Activated CD8-positive, alpha-beta memory T cell treated with anti-CD3 and anti-CD28 coated beads for 4 hours (primary cell): ENCODE measurements around the gene AFTPH.

Experiments
- DNase-seq, 2 donors: peaks; one replicate each; pipeline ENCODE4 v3.0.0-alpha.2; 2020; ENCODE audit warnings: low read depth in 2 of 2

Gene AFTPH

DNA sequence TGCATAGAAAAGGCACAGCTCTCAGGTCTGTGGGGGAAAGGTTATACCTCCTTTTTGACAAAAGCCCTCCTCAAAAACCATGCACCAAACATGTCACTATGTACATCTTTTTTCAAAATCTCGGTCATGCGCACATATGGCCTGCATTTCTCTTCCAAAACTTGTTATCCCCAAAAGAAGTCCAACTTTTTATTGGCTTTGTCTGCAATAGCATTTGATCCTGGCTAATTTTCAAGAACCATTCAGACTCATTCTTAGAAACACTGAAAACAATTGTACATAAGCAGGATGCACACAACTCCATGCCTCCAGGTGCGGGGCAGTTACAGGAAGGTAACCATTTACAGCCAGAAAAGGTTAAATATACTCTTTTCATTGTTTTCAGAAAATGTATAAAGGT is 107.6 kb downstream of the AFTPH start:
- no peak for DNase-seq

DNA sequence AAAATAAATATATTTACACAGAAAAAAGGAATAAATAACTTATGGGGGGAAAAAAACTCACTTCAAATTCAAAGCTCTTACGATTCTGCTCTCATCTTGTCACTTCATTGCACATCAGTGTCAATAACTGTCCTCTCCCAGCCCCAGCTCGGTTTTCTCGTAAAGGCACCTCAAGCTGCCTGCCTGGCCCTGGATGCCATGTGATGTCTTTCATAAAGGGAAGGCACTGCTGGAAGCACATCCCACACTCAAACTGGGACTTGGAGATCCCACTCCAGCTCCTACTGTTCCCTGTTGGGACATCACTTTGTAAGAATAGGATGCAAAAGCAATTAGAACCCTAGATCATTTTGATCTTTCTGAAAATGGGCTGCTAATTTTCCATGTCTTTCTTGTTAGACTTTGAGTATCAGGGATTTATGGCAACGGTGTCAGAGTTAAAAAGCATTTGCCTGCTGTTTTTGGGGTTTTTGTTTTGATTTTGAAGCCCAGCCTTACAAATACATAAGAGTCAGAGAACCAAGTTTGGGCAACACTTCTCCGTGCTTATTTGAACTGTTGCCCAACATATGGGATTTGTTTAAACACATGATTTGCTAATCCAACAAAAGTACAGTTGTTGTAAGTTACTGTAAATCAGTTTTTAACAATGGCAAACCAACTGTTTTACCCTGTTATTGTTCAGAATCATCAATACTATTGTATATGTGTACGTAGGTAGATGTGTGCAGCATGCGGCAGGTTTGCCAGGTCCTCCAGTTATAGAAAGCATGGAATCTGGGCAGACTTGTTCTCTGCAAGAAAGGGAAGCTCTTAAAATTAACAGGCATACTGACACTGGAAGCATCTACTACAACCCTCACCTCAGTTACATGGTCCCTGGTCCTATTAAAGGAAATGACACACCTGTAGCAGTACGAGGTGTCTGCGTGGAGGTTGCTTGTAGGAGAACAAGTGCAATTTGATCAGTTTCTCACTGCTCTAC is 109.0 kb downstream of the AFTPH start:
- no peak for DNase-seq

DNA sequence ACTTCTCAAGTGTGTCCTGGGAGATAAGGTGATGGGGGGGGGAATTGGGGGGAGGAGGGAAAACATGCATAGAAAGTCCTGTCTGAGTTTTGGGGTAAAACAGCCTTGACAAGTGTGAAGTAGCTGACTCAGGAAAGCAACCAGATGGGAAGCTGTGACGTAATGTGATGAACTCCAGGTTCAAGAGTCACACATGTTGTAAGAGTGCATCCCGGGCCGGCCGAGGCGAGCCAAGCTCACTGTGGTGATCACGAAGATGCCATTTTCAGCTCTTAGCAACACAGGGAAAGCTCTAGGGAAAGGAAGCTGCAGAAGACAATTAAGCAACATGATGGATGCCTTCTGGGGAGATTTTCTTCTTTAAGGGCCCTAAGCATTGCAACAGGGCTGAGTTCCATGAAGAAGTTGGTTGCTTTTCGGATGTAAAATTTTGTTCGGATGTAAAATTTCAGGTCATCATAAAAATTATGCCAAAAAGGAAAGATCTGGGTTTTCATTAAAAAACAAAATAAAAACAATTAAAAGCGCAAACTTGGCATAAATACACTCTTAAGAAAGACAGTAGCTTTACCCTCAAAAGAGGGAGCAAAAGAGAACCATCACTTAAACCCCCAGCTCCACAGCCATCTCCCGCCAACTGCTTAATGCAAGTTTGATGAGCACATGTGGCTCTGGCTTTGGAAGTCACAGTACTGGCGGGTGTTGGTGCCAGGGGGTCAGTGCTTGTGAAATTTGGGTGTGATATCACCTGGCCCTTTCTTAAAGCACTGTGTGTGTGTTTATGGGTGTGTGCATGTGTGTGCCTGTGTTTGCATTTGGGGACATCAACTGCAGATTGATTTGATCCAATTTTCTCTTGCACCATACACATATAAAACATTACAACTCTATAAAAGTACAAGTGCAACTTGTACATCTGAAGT is 110.5 kb downstream of the AFTPH start:
- DNase-seq = no peak

DNA sequence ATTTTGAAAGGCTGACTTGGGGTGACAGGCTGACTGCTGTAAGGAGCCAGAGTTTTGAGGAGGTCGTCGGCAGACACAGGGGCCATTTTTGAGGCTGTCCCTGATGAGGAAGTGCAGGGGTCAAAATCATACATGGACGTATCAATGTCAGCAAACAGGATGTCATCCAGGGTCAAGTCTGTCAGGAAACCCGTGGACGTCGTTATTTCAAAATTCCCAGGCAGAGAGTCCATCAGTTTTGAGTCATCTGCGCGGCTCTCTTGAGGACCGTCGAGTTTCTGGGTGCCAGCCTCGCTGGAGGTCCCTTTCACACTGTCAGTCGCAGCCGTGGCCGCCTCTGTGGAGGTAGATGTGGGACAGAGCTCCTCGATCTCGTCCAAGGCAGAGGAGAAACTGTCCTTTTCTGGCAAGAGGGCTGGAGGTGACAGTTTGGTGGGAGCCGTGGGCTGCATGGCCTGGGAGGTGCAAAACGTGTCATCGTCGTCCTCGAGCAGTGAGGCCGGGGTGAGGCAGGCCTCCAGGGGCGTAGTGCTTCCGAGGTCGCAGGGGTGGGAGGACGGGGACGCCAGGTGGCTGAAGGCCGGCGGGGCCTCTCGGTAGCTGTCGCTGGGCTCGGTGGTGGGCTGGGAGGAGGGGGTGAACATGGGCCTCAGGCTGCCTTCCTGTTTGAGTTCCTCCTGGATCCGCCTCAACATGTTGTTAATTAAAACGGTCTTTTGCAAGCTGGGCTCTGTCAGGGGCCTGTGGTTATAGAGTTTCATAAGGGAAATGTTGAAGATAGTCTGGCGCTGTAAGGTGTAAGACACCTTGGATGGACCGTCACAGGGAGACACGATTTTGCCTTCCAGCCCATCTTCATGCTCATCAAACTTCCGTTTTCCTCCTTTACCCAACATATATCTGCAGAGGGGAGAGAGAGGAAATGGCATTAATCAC is 112.1 kb downstream of the AFTPH start:
- no peak for DNase-seq

DNA sequence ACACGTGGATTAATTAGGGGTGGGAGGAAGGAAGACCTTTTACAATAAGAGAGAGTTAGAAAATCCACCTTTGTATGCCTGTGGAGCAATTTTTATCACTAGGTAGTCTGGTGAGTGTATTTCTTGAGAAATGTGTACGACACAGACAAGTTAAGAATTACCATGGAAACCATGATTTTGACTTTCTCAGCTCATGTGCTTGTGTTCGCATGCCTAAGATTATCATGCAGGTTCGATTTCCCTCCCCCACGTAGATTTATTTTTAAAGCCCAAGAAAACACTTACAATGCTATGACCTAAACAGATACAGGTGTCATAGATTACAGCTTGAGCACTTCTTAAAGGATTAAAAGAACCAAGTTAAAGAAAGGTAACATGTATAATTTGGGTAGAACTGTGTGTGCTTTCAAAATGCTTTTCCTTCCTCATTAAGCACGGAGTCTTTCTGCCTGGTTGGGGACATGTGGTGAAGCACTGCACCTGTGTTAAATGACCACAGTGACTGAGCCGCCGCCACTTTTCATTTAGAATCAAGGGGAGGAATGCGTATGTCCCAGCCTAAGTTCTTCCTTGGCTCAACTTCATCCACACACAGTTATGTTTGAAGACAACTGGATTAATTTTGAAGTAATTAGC is 113.0 kb downstream of the AFTPH start:
- no peak for DNase-seq

DNA sequence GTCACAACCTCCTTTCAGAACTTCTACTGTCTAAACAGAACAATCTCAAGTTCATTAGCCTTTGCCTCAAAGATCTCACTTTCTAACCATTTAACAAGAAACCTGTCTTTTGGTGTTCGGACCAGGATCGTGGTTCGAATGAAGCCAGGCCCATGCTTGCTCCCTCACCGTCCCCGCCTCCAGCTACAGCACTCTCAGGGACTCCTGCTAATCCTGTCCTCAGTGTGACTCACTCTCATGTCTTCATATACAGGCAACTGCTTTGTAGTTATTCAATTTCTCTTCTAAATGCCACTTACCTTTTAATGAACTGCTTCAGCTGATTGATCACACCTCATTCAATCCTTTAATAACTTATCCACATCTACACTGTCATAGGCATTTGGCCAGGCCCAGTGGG is 113.8 kb downstream of the AFTPH start:
- no peak for DNase-seq

DNA sequence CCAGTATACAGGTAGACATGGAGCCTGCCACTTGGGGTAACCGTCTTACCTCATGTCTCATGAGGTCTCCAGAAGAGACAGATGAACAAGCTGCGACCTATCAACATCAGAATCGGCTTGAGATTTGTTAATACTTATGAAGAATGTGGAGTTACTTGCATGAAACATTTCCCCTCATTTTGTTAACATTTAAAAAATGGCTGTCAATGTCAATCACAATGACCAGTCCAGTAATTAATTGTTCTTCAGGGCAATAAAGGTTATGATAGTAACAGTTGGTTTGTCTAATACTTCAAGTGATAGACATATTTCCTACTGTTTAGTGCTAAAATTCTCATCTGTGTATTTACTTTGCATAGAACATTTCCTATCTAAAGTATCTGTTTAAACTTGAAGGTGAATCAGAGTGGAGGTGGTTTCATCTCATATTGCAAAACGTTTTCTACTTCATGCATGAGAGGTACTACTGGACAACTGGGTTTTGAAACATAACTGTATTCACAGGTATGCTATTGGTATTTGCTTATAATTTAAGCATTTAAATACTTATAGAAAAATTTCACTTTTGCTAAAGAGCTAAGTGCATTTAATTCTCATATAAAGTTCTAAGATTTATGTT is 114.5 kb downstream of the AFTPH start:
- no peak for DNase-seq

DNA sequence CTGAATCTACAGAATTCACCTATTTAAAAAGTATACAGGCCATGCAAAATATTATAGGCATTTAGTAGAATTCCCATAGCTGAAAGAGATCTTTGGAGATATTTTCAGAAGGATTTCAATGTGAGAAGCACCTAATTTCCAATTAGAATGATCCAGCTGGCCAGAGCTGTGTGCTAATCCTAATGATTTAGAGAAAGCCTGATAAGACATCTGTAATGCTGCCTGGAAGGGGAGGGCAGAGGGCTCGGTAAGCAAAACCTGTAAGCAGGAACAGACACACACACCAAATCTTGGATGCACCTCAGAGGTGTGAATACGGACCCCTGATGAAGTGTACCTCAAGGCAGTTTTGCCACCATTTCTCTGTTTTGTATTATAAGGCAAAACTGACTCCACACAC is 115.6 kb downstream of the AFTPH start:
- DNase-seq = no peak

DNA sequence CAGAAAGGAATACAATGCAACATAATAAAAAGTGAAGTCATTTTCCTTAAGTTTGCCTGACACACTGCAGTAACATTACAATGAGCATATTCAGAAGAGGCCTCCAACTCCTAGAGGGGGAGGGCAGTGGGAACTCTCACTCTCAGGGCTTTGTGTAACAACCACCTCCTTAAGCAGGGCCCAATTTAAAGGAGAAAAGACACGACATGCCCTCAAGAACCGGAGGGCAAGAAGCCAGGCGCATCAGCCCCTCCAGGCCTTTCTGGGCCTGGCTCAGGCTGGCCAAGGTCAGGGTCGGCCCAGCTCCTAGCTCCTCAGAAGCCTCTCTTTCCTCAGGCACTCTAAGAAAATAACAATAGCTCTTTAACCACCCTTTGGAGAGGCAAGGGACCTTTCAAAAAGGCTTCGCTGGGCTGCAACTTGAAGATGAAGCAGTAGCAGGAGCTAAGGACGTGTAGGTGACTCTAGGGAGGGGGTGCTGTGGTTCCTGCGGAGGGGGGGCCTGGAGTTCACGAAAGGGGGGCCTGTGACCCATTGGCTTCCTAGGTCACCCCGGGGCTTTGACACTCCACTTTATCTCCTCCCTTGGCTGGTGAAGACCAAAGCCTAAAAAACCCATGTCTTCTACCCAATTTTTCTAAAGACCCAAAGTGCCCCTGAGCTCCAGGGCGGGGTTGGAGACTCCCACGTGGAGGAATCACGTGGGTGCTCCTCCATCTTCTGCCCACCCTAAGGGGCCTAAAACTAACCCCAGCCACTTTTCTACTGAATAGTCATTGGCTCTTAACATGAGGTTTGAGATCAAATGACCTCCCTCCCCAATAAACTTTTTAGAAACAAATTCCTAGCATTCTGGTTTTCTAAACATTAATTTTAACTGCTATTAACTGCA is 116.3 kb downstream of the AFTPH start:
- no peak for DNase-seq

DNA sequence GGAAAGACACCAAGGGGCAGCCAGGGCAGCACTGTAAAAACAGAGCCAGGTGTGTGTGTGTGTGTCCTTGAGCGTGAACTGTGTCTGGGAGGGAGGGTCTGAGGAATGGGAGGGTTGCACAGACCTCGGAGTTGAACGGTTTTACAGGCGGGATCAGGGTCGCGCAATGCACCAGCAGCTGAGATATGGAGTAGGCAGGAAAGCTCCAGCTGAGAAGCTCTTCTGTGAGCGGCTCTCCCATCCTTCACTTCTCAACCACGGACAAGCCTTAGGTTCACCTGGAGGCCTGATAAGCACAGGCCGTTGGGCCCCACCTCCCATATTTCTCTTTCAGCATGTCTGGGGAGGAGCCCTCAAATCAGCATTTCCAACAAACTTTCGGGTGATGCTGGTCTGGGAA is 117.5 kb downstream of the AFTPH start:
- DNase-seq = no peak
